ENCODE data around the gene PGBD1. TPM values are rescaled to one million over a fixed set of nuclear protein-coding genes. Genes with fewer than 3 reads are reported as not detected.

Gene PGBD1
- total and polyA plus RNA-seq, 2 donors (not counting 3 experiments of a cell fraction or from before 2014, with no cell fraction given): 4.2 to 9.6 TPM

- CTCF ChIA-PET: interaction anchor here (1.1 to 1.4 kb wide), 2 partner anchors 32 to 211 kb away, joined by 4 to 5 read pairs; no protein-coding TSS in a partner anchor
- intact Hi-C loops (cut with micrococcal nuclease): no loop called here
- dilution Hi-C loops (cut with MboI; ENCODE audit: extremely low pct_ligation_motif_present, low sequenced_read_pairs): no loop called here
These were observed 70.1 kb downstream of the PGBD1 start for GRCh38 chr6:28351493-28351925.

More at GRCh38 chr6:28351493-28351925, 70.1 kb downstream of the PGBD1 start:
- FAIRE-seq (no peak), DNase-seq (ENCODE audit: low read depth, low spot score) (no peak)
- TF ChIP-seq MAX (IDR thresholded peaks at IDR 0.05; ENCODE audit: insufficient read depth, insufficient read length) (no peak), MYC (IDR thresholded peaks at IDR 0.05; ENCODE audit: low read depth, low read length) (no peak), POLR2AphosphoS5 (IDR thresholded peaks at IDR 0.05; ENCODE audit: insufficient read depth, low read depth, low read length) (no peak), FOS (IDR thresholded peaks at IDR 0.05; ENCODE audit: borderline replicate concordance, insufficient read depth, low read length) (no peak)
- H4K20me1 ChIP-seq (replicated peaks; ENCODE audit: control insufficient read depth, extremely low read depth, insufficient read depth, low read length): no peaks in the 10 kb centered on the region
- peak overlapping the region; percentile 99 for H3K4me2 ChIP-seq (ENCODE audit: insufficient read depth, low read length)
- H3K4me1 ChIP-seq (ENCODE audit: control insufficient read depth, extremely low read depth, insufficient read depth, low read length): peaks cover 32% of the 10 kb centered on the region
- peak overlapping the region in 1 of 3 experiments; percentile 86 for H3K4me3 ChIP-seq (replicated peaks in 1 of 3; ENCODE audit: insufficient read depth in 1 of 3, low read depth in 1 of 3, low read length in 3 of 3)
- POLR2A ChIA-PET: interaction anchor here (0.7 kb wide), 1 partner anchor 16 kb away, joined by 3 read pairs; no protein-coding TSS in a partner anchor
- H3K27me3 ChIP-seq (ENCODE audit: control insufficient read depth in 2 of 2, insufficient read depth in 2 of 2, low read length in 2 of 2): no peaks in the 10 kb centered on the region
- H3K9me1 ChIP-seq (replicated peaks; ENCODE audit: control insufficient read depth, extremely low read depth, insufficient read depth, low read length): no peaks in the 10 kb centered on the region
- peaks cover 27% of the 10 kb centered on the region for H3K79me2 ChIP-seq (ENCODE audit: control insufficient read depth, insufficient read depth, low read length)
- H3K9me3 ChIP-seq (replicated peaks; ENCODE audit: control insufficient read depth, insufficient read depth, low read length): no peaks in the 10 kb centered on the region
- H2AFZ ChIP-seq (ENCODE audit: low read depth, low read length): no peak overlapping the region
- no peaks in the 10 kb centered on the region for H3K36me3 ChIP-seq (ENCODE audit: control insufficient read depth in 2 of 2, extremely low read depth in 1 of 2, insufficient read depth in 2 of 2, low read length in 2 of 2)
- no peak overlapping the region for H3K9ac ChIP-seq (replicated peaks; ENCODE audit: extremely low read depth, insufficient read depth, low read length)
- BruUV-seq (replicated peaks): no TSS peak
- no peak overlapping the region for H3K27ac ChIP-seq (ENCODE audit: insufficient read depth, low read depth, low read length)

Small RNAs within 50 kb of the gene (small RNA-seq; reads per million reads assigned to genes)
- gene AL021997.1 (ENCODE audit: insufficient read depth, insufficient read length, low read depth, low replicate concordance) (not detected), gene AL021997.2 (ENCODE audit: insufficient read depth, insufficient read length, low read depth, low replicate concordance) (not detected)

Other genes with a start within 250 kb of the PGBD1 start
- gene ZNF165, start 201.0 kb upstream of the PGBD1 start, total RNA-seq: 0.27 and 0.30 TPM in 2 replicates
- gene ZNF165, start 201.0 kb upstream of the PGBD1 start, polyA plus RNA-seq: 0.03 and 0.11 TPM in 2 replicates
- gene ZSCAN16, start 157.0 kb upstream of the PGBD1 start, total RNA-seq: 7.7 and 8.9 TPM in 2 replicates
- 3.7 and 4.9 TPM in 2 replicates for gene ZSCAN16, start 157.0 kb upstream of the PGBD1 start, polyA plus RNA-seq
- gene ZKSCAN8, start 139.7 kb upstream of the PGBD1 start, total RNA-seq: 19.7 and 21.2 TPM in 2 replicates
- 6.6 and 9.4 TPM in 2 replicates for gene ZKSCAN8, start 139.7 kb upstream of the PGBD1 start, polyA plus RNA-seq
- 18.0 and 18.6 TPM in 2 replicates for gene ZSCAN9, start 56.3 kb upstream of the PGBD1 start, total RNA-seq
- gene ZSCAN9, start 56.3 kb upstream of the PGBD1 start, polyA plus RNA-seq: 10.5 and 11.7 TPM in 2 replicates
- 3.6 and 4.1 TPM in 2 replicates for gene ZKSCAN4, start 29.3 kb upstream of the PGBD1 start, total RNA-seq
- gene ZKSCAN4, start 29.3 kb upstream of the PGBD1 start, polyA plus RNA-seq: 1.0 and 1.3 TPM in 2 replicates
- 1.1 and 1.6 TPM in 2 replicates for gene NKAPL, start 22.3 kb upstream of the PGBD1 start, total RNA-seq
- 0.53 and 0.72 TPM in 2 replicates for gene NKAPL, start 22.3 kb upstream of the PGBD1 start, polyA plus RNA-seq
- gene ZSCAN26, start 14.4 kb upstream of the PGBD1 start, total RNA-seq: 12.7 and 14.1 TPM in 2 replicates
- gene ZSCAN26, start 14.4 kb upstream of the PGBD1 start, polyA plus RNA-seq: 11.2 and 12.8 TPM in 2 replicates
- gene ZSCAN31, start 54.6 kb downstream of the PGBD1 start, total RNA-seq: 19.5 and 23.0 TPM in 2 replicates
- 11.0 and 12.9 TPM in 2 replicates for gene ZSCAN31, start 54.6 kb downstream of the PGBD1 start, polyA plus RNA-seq
- gene ZKSCAN3, start 68.4 kb downstream of the PGBD1 start, total RNA-seq: 4.9 and 6.9 TPM in 2 replicates
- gene ZKSCAN3, start 68.4 kb downstream of the PGBD1 start, polyA plus RNA-seq: 2.5 and 2.7 TPM in 2 replicates
- gene ZSCAN12, start 118.2 kb downstream of the PGBD1 start, total RNA-seq: 4.2 and 4.4 TPM in 2 replicates
- 1.1 and 1.3 TPM in 2 replicates for gene ZSCAN12, start 118.2 kb downstream of the PGBD1 start, polyA plus RNA-seq
- gene ZSCAN23, start 161.9 kb downstream of the PGBD1 start, total RNA-seq: 1.6 and 1.7 TPM in 2 replicates
- 0.28 and 0.53 TPM in 2 replicates for gene ZSCAN23, start 161.9 kb downstream of the PGBD1 start, polyA plus RNA-seq
- gene GPX6, start 234.2 kb downstream of the PGBD1 start, total RNA-seq: not detected in 2 replicates
- not detected in 2 replicates for gene GPX6, start 234.2 kb downstream of the PGBD1 start, polyA plus RNA-seq
- gene GPX5, start 244.3 kb downstream of the PGBD1 start, total RNA-seq: not detected in 2 replicates
- gene GPX5, start 244.3 kb downstream of the PGBD1 start, polyA plus RNA-seq: not detected in 2 replicates